ENCODE data around the gene SCRT2. TPM values are rescaled to one million over a fixed set of nuclear protein-coding genes. Genes with fewer than 3 reads are reported as not detected.

The SCRT2 gene
- polyA plus RNA-seq, 4 donors = not detected

GRCh38 chr20:687468-688203 lies 12.0 kb upstream of the SCRT2 start:
- Histone ChIP-seq H3K36me3 (ENCODE audit: control insufficient read depth in 3 of 3, insufficient read depth in 2 of 3, low read depth in 1 of 3, low read length in 3 of 3) (no peaks in the 10 kb centered on the region), H3K4me3 (ENCODE audit: low read depth in 1 of 3, low read length in 3 of 3) (no peak overlapping the region), H3K27ac (ENCODE audit: low read depth in 1 of 3, low read length in 2 of 3) (no peak overlapping the region), H3K9me3 (ENCODE audit: control insufficient read depth in 2 of 2, insufficient read depth in 1 of 2, low read depth in 1 of 2, low read length in 1 of 2) (no peaks in the 10 kb centered on the region), H3K4me1 (ENCODE audit: control insufficient read depth in 3 of 3, insufficient read depth in 2 of 3, low read depth in 1 of 3, low read length in 2 of 3) (no peaks in the 10 kb centered on the region), H3K27me3 (ENCODE audit: control insufficient read depth in 3 of 3, insufficient read depth in 3 of 3, low read length in 3 of 3) (peaks cover 2 to 26% (median 15%) of the 10 kb centered on the region in 3 donors)
- FAIRE-seq (no peak), DNase-seq (no peak)
- 73 to 76% (median 75%) methylated on average over 9 of the region's 9 CpGs for WGBS, 3 donors

- Histone ChIP-seq H3K27me3 (ENCODE audit: control insufficient read depth in 3 of 3, insufficient read depth in 3 of 3, low read length in 3 of 3) (peaks cover 0 to 22% (median 21%) of the 10 kb centered on the region in 3 donors), H3K36me3 (ENCODE audit: control insufficient read depth in 3 of 3, insufficient read depth in 2 of 3, low read depth in 1 of 3, low read length in 3 of 3) (no peaks in the 10 kb centered on the region), H3K4me3 (ENCODE audit: low read depth in 1 of 3, low read length in 3 of 3) (no peak overlapping the region), H3K27ac (ENCODE audit: low read depth in 1 of 3, low read length in 2 of 3) (no peak overlapping the region), H3K9me3 (ENCODE audit: control insufficient read depth in 2 of 2, insufficient read depth in 1 of 2, low read depth in 1 of 2, low read length in 1 of 2) (no peaks in the 10 kb centered on the region), H3K4me1 (ENCODE audit: control insufficient read depth in 3 of 3, insufficient read depth in 2 of 3, low read depth in 1 of 3, low read length in 2 of 3) (no peaks in the 10 kb centered on the region)
- 62 to 82% (median 66%) methylated on average over 4 of the region's 4 CpGs for WGBS, 3 donors
- DNase-seq = no peak
- no peak for FAIRE-seq
Observed at GRCh38 chr20:684676-685319, 9.2 kb upstream of the SCRT2 start.

- no peak for DNase-seq
- H3K27ac ChIP-seq (ENCODE audit: low read depth in 1 of 3, low read length in 2 of 3) = no peak overlapping the region
- H3K27me3 ChIP-seq (ENCODE audit: control insufficient read depth in 3 of 3, insufficient read depth in 3 of 3, low read length in 3 of 3) = peaks cover 0 to 25% (median 18%) of the 10 kb centered on the region in 3 donors
- H3K4me3 ChIP-seq (ENCODE audit: low read depth in 1 of 3, low read length in 3 of 3) = no peak overlapping the region
- no peaks in the 10 kb centered on the region for H3K9me3 ChIP-seq (ENCODE audit: control insufficient read depth in 2 of 2, insufficient read depth in 1 of 2, low read depth in 1 of 2, low read length in 1 of 2)
- no peaks in the 10 kb centered on the region for H3K36me3 ChIP-seq (ENCODE audit: control insufficient read depth in 3 of 3, insufficient read depth in 2 of 3, low read depth in 1 of 3, low read length in 3 of 3)
- H3K4me1 ChIP-seq (ENCODE audit: control insufficient read depth in 3 of 3, insufficient read depth in 2 of 3, low read depth in 1 of 3, low read length in 2 of 3) = no peaks in the 10 kb centered on the region
- WGBS, 3 donors = 17 to 50% (median 41%) methylated on average over 1 of the region's 1 CpG
- FAIRE-seq = no peak
Observed at GRCh38 chr20:682123-682522, 6.5 kb upstream of the SCRT2 start.

- DNase-seq = no peak
- Histone ChIP-seq H3K9me3 (ENCODE audit: control insufficient read depth in 2 of 2, insufficient read depth in 1 of 2, low read depth in 1 of 2, low read length in 1 of 2) (no peaks in the 10 kb centered on the region), H3K27me3 (ENCODE audit: control insufficient read depth in 3 of 3, insufficient read depth in 3 of 3, low read length in 3 of 3) (peaks cover 0 to 37% (median 16%) of the 10 kb centered on the region in 3 donors), H3K27ac (ENCODE audit: low read depth in 1 of 3, low read length in 2 of 3) (no peak overlapping the region), H3K36me3 (ENCODE audit: control insufficient read depth in 3 of 3, insufficient read depth in 2 of 3, low read depth in 1 of 3, low read length in 3 of 3) (no peaks in the 10 kb centered on the region), H3K4me3 (ENCODE audit: low read depth in 1 of 3, low read length in 3 of 3) (no peak overlapping the region), H3K4me1 (ENCODE audit: control insufficient read depth in 3 of 3, insufficient read depth in 2 of 3, low read depth in 1 of 3, low read length in 2 of 3) (peaks cover 0 to 6% (median 3%) of the 10 kb centered on the region in 3 donors)
- 70 to 84% (median 79%) methylated on average over 2 of the region's 2 CpGs for WGBS, 3 donors
- no peak for FAIRE-seq
Observed at GRCh38 chr20:680638-681187, 5.1 kb upstream of the SCRT2 start.

- Histone ChIP-seq H3K36me3 (ENCODE audit: control insufficient read depth in 3 of 3, insufficient read depth in 2 of 3, low read depth in 1 of 3, low read length in 3 of 3) (no peaks in the 10 kb centered on the region), H3K9me3 (ENCODE audit: control insufficient read depth in 2 of 2, insufficient read depth in 1 of 2, low read depth in 1 of 2, low read length in 1 of 2) (no peaks in the 10 kb centered on the region), H3K27me3 (ENCODE audit: control insufficient read depth in 3 of 3, insufficient read depth in 3 of 3, low read length in 3 of 3) (peaks cover 2 to 60% (median 33%) of the 10 kb centered on the region in 3 donors), H3K4me1 (ENCODE audit: control insufficient read depth in 3 of 3, insufficient read depth in 2 of 3, low read depth in 1 of 3, low read length in 2 of 3) (peaks cover 0 to 7% (median 3%) of the 10 kb centered on the region in 3 donors), H3K4me3 (ENCODE audit: low read depth in 1 of 3, low read length in 3 of 3) (no peak overlapping the region), H3K27ac (ENCODE audit: low read depth in 1 of 3, low read length in 2 of 3) (no peak overlapping the region)
- no peak for DNase-seq
- 81 to 88% (median 85%) methylated on average over 5 of the region's 5 CpGs for WGBS, 3 donors
- no peak for FAIRE-seq
Observed at GRCh38 chr20:677957-678356, 2.4 kb upstream of the SCRT2 start.

GRCh38 chr20:676967-677366 lies 1.4 kb upstream of the SCRT2 start:
- no peaks in the 10 kb centered on the region for H3K36me3 ChIP-seq (ENCODE audit: control insufficient read depth in 3 of 3, insufficient read depth in 2 of 3, low read depth in 1 of 3, low read length in 3 of 3)
- H3K9me3 ChIP-seq (ENCODE audit: control insufficient read depth in 2 of 2, insufficient read depth in 1 of 2, low read depth in 1 of 2, low read length in 1 of 2) = no peaks in the 10 kb centered on the region
- FAIRE-seq (no peak), DNase-seq (no peak)
- H3K27ac ChIP-seq (ENCODE audit: low read depth in 1 of 3, low read length in 2 of 3) = no peak overlapping the region
- no peak overlapping the region for H3K4me3 ChIP-seq (ENCODE audit: low read depth in 1 of 3, low read length in 3 of 3)
- WGBS, 3 donors = 52 to 63% (median 57%) methylated on average over 3 of the region's 3 CpGs
- H3K4me1 ChIP-seq (ENCODE audit: control insufficient read depth in 3 of 3, insufficient read depth in 2 of 3, low read depth in 1 of 3, low read length in 2 of 3) = peaks cover 0 to 7% (median 3%) of the 10 kb centered on the region in 3 donors
- H3K27me3 ChIP-seq (ENCODE audit: control insufficient read depth in 3 of 3, insufficient read depth in 3 of 3, low read length in 3 of 3) = peaks cover 2 to 67% (median 34%) of the 10 kb centered on the region in 3 donors

- peaks cover 2 to 72% (median 33%) of the 10 kb centered on the region in 3 donors for H3K27me3 ChIP-seq (ENCODE audit: control insufficient read depth in 3 of 3, insufficient read depth in 3 of 3, low read length in 3 of 3)
Observed at GRCh38 chr20:676315-676937, 824 bp upstream of the SCRT2 start.

GRCh38 chr20:675033-675452 lies 559 bp downstream of the SCRT2 start:
- Histone ChIP-seq H3K36me3 (ENCODE audit: control insufficient read depth in 3 of 3, insufficient read depth in 2 of 3, low read depth in 1 of 3, low read length in 3 of 3) (no peaks in the 10 kb centered on the region), H3K4me1 (ENCODE audit: control insufficient read depth in 3 of 3, insufficient read depth in 2 of 3, low read depth in 1 of 3, low read length in 2 of 3) (peaks cover 0 to 7% (median 3%) of the 10 kb centered on the region in 3 donors), H3K4me3 (ENCODE audit: low read depth in 1 of 3, low read length in 3 of 3) (no peak overlapping the region), H3K27ac (ENCODE audit: low read depth in 1 of 3, low read length in 2 of 3) (no peak overlapping the region), H3K27me3 (ENCODE audit: control insufficient read depth in 3 of 3, insufficient read depth in 3 of 3, low read length in 3 of 3) (peaks cover 2 to 75% (median 28%) of the 10 kb centered on the region in 3 donors), H3K9me3 (ENCODE audit: control insufficient read depth in 2 of 2, insufficient read depth in 1 of 2, low read depth in 1 of 2, low read length in 1 of 2) (no peaks in the 10 kb centered on the region)
- DNase-seq = no peak
- no peak for FAIRE-seq
- WGBS, 3 donors = 3 to 7% (median 6%) methylated on average over 24 to 25 of the region's 25 CpGs

More at GRCh38 chr20:676315-676937, 824 bp upstream of the SCRT2 start:
- Histone ChIP-seq H3K4me1 (ENCODE audit: control insufficient read depth in 3 of 3, insufficient read depth in 2 of 3, low read depth in 1 of 3, low read length in 2 of 3) (peaks cover 0 to 7% (median 3%) of the 10 kb centered on the region in 3 donors), H3K9me3 (ENCODE audit: control insufficient read depth in 2 of 2, insufficient read depth in 1 of 2, low read depth in 1 of 2, low read length in 1 of 2) (no peaks in the 10 kb centered on the region), H3K4me3 (ENCODE audit: low read depth in 1 of 3, low read length in 3 of 3) (no peak overlapping the region), H3K27ac (ENCODE audit: low read depth in 1 of 3, low read length in 2 of 3) (no peak overlapping the region), H3K36me3 (ENCODE audit: control insufficient read depth in 3 of 3, insufficient read depth in 2 of 3, low read depth in 1 of 3, low read length in 3 of 3) (no peaks in the 10 kb centered on the region)
- WGBS, 3 donors = 3 to 7% (median 3%) methylated on average over 19 to 24 of the region's 24 CpGs
- FAIRE-seq (no peak), DNase-seq (no peak)

Measured in small intestine (tissue), 7 donors.